Measurements from ENCODE around the gene DAZAP1.
A peak's percentile ranks its signal among the peaks of the same experiment; 100 is the strongest.

The DAZAP1 gene

DNA sequence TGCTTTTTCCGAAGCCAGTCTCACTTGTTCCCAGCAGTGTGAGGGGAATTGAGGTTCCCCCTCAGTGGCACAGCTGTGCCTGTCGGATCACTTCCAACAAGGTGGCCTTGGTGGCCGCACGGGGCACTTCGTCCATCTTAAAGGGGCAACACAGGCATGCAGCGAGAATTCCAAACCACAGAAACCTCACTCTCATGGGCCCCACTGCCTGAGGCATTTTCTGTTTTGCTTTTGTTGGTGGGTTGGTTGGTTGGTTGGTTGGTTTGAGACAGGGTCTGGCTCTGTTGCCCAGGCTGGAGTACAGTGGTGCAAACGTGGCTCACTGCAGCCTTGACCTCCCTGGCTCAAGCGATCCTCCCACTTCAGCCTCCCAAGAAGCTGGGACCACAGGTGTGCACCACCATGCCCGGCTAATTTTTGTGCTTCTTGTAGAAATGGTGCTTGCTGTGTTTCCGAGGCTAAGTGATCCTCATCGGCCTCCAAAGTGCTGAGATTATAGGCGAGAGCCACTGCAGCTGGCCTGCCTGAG, 27.4 kb upstream of the DAZAP1 start:
- H3K79me2 ChIP-seq (ENCODE audit: insufficient read depth, low read length), result peaks cover 9% of the 10 kb centered on the region
- H3K27me3 ChIP-seq (ENCODE audit: low read length), result no peaks in the 10 kb centered on the region
- H3K4me2 ChIP-seq (ENCODE audit: low read depth, low read length, poor library complexity, severe bottlenecking), result no peak overlapping the region
- TF ChIP-seq EZH2phosphoT487 (conservative IDR thresholded peaks at IDR 0.05; ENCODE audit: low read length), result no peak
- TF ChIP-seq, protein P1, sequence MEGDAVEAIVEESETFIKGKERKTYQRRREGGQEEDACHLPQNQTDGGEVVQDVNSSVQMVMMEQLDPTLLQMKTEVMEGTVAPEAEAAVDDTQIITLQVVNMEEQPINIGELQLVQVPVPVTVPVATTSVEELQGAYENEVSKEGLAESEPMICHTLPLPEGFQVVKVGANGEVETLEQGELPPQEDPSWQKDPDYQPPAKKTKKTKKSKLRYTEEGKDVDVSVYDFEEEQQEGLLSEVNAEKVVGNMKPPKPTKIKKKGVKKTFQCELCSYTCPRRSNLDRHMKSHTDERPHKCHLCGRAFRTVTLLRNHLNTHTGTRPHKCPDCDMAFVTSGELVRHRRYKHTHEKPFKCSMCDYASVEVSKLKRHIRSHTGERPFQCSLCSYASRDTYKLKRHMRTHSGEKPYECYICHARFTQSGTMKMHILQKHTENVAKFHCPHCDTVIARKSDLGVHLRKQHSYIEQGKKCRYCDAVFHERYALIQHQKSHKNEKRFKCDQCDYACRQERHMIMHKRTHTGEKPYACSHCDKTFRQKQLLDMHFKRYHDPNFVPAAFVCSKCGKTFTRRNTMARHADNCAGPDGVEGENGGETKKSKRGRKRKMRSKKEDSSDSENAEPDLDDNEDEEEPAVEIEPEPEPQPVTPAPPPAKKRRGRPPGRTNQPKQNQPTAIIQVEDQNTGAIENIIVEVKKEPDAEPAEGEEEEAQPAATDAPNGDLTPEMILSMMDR (IDR thresholded peaks at IDR 0.05; ENCODE audit: insufficient read depth, low read length, poor library complexity, severe bottlenecking), result no peak
- no peak overlapping the region for H3K4me3 ChIP-seq (ENCODE audit: insufficient read depth, low read length, poor library complexity, severe bottlenecking)
- H3F3A ChIP-seq (ENCODE audit: insufficient read depth), result no peaks in the 10 kb centered on the region
- no peak overlapping the region for H3K9ac ChIP-seq (ENCODE audit: low read length)
- no peak overlapping the region for H3K27ac ChIP-seq (ENCODE audit: low read depth, low read length)
- no peaks in the 10 kb centered on the region for H3K9me2 ChIP-seq (replicated peaks; ENCODE audit: insufficient read depth, low read length)
- no peaks in the 10 kb centered on the region for H4K20me1 ChIP-seq (ENCODE audit: low read depth, low read length)
- no peak overlapping the region for H2AFZ ChIP-seq (ENCODE audit: low read depth, low read length, severe bottlenecking)
- no peaks in the 10 kb centered on the region for H3K36me3 ChIP-seq (ENCODE audit: low read length)
- no peaks in the 10 kb centered on the region for H3K9me3 ChIP-seq (ENCODE audit: insufficient read depth, low read length)

DNA sequence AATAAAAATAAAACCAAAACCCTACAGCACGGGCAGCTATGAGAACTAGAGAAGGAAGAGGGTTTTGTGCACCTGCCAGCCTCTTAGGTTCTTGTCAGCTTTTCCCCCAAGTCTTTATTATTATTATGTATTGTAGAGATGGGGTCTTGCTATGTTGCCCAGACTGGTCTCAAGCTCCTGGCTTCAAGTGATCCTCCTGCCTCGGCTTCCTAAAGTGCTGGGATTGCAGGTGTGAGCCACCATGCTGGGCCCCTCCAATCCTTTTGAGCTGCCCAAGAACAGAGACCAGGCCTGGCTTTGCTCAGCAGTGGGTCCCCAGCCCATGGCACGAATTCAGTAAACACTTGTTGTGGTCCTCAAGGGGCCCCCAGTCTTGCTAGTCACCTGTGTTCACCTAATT, 25.1 kb upstream of the DAZAP1 start:
- Histone ChIP-seq H3K9me3 (ENCODE audit: insufficient read depth, low read length) (no peaks in the 10 kb centered on the region), H3K27ac (ENCODE audit: low read depth, low read length) (no peak overlapping the region), H3K4me2 (ENCODE audit: low read depth, low read length, poor library complexity, severe bottlenecking) (no peak overlapping the region), H3K4me3 (ENCODE audit: insufficient read depth, low read length, poor library complexity, severe bottlenecking) (no peak overlapping the region), H3K9ac (ENCODE audit: low read length) (no peak overlapping the region), H3K27me3 (ENCODE audit: low read length) (no peaks in the 10 kb centered on the region), H3F3A (ENCODE audit: insufficient read depth) (no peaks in the 10 kb centered on the region), H3K9me2 (replicated peaks; ENCODE audit: insufficient read depth, low read length) (no peaks in the 10 kb centered on the region), H4K20me1 (ENCODE audit: low read depth, low read length) (no peaks in the 10 kb centered on the region), H2AFZ (ENCODE audit: low read depth, low read length, severe bottlenecking) (no peak overlapping the region), H3K36me3 (ENCODE audit: low read length) (no peaks in the 10 kb centered on the region), H3K79me2 (ENCODE audit: insufficient read depth, low read length) (peaks cover 13% of the 10 kb centered on the region)
- no peak for TF ChIP-seq EZH2phosphoT487 (conservative IDR thresholded peaks at IDR 0.05; ENCODE audit: low read length)
- TF ChIP-seq, protein P1 (IDR thresholded peaks at IDR 0.05; ENCODE audit: insufficient read depth, low read length, poor library complexity, severe bottlenecking), result no peak

DNA sequence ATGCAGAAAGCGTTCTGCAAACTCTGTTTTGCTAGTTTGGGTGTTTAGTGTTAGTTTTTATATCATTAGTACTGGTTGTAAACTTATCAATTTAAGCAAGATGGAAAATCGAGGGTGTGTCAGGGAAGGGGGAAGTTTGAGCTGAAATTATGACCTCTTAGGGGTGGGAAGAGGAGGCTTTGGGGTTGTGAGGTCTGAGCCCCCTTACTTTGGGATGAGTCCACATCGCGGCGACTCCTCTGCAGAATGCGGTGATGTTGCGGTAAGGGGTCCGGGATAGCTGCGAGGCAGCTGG, 24.4 kb upstream of the DAZAP1 start:
- Histone ChIP-seq H3K9me2 (replicated peaks; ENCODE audit: insufficient read depth, low read length) (no peaks in the 10 kb centered on the region), H3K27ac (ENCODE audit: low read depth, low read length) (no peak overlapping the region), H3K79me2 (ENCODE audit: insufficient read depth, low read length) (peaks cover 13% of the 10 kb centered on the region), H3K9ac (ENCODE audit: low read length) (no peak overlapping the region), H3K4me2 (ENCODE audit: low read depth, low read length, poor library complexity, severe bottlenecking) (peak overlapping the region; percentile 51), H3K36me3 (ENCODE audit: low read length) (no peaks in the 10 kb centered on the region), H3F3A (ENCODE audit: insufficient read depth) (no peaks in the 10 kb centered on the region), H3K4me3 (ENCODE audit: insufficient read depth, low read length, poor library complexity, severe bottlenecking) (no peak overlapping the region), H4K20me1 (ENCODE audit: low read depth, low read length) (no peaks in the 10 kb centered on the region), H3K27me3 (ENCODE audit: low read length) (no peaks in the 10 kb centered on the region), H2AFZ (ENCODE audit: low read depth, low read length, severe bottlenecking) (no peak overlapping the region), H3K9me3 (ENCODE audit: insufficient read depth, low read length) (no peaks in the 10 kb centered on the region)
- TF ChIP-seq EZH2phosphoT487 (conservative IDR thresholded peaks at IDR 0.05; ENCODE audit: low read length), result no peak
- TF ChIP-seq, protein P1 (IDR thresholded peaks at IDR 0.05; ENCODE audit: insufficient read depth, low read length, poor library complexity, severe bottlenecking), result peak; percentile 12
